ENCODE data around the gene NLRC5.

GRCh38 chr16:57003439-57004386 is 14.4 kb downstream of the NLRC5 start:
- TF ChIP-seq CTCF (IDR thresholded peaks at IDR 0.05) (no peak), POLR2AphosphoS5 (IDR thresholded peaks at IDR 0.05) (no peak), POLR2A (IDR thresholded peaks at IDR 0.05) (no peak)
